ENCODE results near the gene KRTAP12-3.

- TF ChIP-seq, protein P1, sequence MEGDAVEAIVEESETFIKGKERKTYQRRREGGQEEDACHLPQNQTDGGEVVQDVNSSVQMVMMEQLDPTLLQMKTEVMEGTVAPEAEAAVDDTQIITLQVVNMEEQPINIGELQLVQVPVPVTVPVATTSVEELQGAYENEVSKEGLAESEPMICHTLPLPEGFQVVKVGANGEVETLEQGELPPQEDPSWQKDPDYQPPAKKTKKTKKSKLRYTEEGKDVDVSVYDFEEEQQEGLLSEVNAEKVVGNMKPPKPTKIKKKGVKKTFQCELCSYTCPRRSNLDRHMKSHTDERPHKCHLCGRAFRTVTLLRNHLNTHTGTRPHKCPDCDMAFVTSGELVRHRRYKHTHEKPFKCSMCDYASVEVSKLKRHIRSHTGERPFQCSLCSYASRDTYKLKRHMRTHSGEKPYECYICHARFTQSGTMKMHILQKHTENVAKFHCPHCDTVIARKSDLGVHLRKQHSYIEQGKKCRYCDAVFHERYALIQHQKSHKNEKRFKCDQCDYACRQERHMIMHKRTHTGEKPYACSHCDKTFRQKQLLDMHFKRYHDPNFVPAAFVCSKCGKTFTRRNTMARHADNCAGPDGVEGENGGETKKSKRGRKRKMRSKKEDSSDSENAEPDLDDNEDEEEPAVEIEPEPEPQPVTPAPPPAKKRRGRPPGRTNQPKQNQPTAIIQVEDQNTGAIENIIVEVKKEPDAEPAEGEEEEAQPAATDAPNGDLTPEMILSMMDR (IDR thresholded peaks at IDR 0.05), result no peak
- TF ChIP-seq POLR2AphosphoS5 (IDR thresholded peaks at IDR 0.05), result no peak
- no peak for TF ChIP-seq POLR2A (IDR thresholded peaks at IDR 0.05)
Measured at GRCh38 chr21:44617071-44617501, 40.6 kb upstream of the KRTAP12-3 start.
